ENCODE data around the gene TMEM38A. TPM values are rescaled to one million over a fixed set of nuclear protein-coding genes. Genes with fewer than 3 reads are reported as not detected.

Gene TMEM38A
- total and polyA plus RNA-seq, 9 of the 15 experiments (the other 6 are each of a cell fraction or from before 2014, with no cell fraction given), result 0.35 to 2.1 (median 1.2) TPM

DNA sequence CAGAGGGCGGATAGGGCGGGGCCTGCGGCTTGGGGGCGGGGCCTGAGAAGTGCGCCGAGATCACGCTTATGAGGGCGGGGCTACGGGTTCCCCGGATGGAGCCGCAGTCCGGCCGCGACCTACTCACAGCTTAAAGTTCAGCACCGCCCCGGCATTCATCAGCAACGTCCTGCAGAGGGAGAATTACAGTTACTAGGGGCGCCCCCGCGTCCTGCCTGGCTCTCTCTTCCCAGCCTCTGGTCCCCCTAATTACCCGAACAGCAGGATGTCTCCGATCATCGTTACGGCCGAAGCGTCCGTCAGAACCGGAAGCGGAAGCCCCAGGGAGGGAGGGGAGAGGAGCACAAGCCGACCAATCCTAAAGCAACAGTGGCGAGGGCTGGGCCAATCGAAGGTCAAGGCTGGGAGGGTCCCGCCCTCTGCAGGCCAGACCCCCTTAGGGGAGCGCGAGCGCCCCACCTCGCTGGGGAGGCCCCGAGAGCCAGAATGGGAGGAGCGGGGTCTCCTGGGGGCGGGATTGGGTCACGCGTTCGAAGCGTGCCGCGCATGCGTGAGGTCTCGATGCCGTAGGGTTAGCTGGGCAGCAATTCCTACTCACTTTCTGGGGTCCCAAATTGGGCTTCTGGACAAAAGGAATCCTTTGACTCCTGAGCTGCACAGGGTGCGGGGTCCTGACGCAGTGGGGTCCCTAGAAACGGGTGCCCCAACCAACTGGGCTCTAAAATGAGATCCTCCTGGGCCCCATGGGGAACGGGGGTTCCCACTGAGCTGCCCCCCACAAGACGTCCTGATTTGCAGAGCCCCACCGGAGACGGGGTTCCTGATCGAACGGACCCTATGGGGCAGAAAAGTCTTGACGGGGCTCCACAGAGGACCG, 869 bp upstream of the TMEM38A start, which contains the start of gene SMIM7 (continued):
- TF ChIP-seq POLR3A (IDR thresholded peaks at IDR 0.05; ENCODE audit: borderline replicate concordance, extremely low read depth, insufficient read depth, insufficient read length), result no peak
- no peak for TF ChIP-seq SMARCE1 (IDR thresholded peaks at IDR 0.05)
- TF ChIP-seq, protein P1, sequence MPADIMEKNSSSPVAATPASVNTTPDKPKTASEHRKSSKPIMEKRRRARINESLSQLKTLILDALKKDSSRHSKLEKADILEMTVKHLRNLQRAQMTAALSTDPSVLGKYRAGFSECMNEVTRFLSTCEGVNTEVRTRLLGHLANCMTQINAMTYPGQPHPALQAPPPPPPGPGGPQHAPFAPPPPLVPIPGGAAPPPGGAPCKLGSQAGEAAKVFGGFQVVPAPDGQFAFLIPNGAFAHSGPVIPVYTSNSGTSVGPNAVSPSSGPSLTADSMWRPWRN (IDR thresholded peaks at IDR 0.05; ENCODE audit: low read depth), result peak; percentile 99
- TF ChIP-seq PTTG1 (tag; IDR thresholded peaks at IDR 0.05; ENCODE audit: low read depth), result no peak
- TF ChIP-seq NFRKB (IDR thresholded peaks at IDR 0.05; ENCODE audit: low read depth), result no peak
- no peak for TF ChIP-seq ZNF408 (CRISPR knock-in tag; IDR thresholded peaks at IDR 0.05; ENCODE audit: low read depth)
- no peak for TF ChIP-seq ZNF431 (CRISPR knock-in tag; IDR thresholded peaks at IDR 0.05)
- no peak for TF ChIP-seq PRMT5 (CRISPR knock-in tag; IDR thresholded peaks at IDR 0.05)
- TF ChIP-seq HMG20B (CRISPR knock-in tag; IDR thresholded peaks at IDR 0.05), result no peak
- TF ChIP-seq, protein P2, sequence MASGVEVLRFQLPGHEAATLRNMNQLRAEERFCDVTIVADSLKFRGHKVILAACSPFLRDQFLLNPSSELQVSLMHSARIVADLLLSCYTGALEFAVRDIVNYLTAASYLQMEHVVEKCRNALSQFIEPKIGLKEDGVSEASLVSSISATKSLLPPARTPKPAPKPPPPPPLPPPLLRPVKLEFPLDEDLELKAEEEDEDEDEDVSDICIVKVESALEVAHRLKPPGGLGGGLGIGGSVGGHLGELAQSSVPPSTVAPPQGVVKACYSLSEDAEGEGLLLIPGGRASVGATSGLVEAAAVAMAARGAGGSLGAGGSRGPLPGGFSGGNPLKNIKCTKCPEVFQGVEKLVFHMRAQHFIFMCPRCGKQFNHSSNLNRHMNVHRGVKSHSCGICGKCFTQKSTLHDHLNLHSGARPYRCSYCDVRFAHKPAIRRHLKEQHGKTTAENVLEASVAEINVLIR (CRISPR knock-in tag; IDR thresholded peaks at IDR 0.05), result 0 out of 2 replicates have a peak, but pooled peaks have one; percentile 38
- TF ChIP-seq, protein P3, sequence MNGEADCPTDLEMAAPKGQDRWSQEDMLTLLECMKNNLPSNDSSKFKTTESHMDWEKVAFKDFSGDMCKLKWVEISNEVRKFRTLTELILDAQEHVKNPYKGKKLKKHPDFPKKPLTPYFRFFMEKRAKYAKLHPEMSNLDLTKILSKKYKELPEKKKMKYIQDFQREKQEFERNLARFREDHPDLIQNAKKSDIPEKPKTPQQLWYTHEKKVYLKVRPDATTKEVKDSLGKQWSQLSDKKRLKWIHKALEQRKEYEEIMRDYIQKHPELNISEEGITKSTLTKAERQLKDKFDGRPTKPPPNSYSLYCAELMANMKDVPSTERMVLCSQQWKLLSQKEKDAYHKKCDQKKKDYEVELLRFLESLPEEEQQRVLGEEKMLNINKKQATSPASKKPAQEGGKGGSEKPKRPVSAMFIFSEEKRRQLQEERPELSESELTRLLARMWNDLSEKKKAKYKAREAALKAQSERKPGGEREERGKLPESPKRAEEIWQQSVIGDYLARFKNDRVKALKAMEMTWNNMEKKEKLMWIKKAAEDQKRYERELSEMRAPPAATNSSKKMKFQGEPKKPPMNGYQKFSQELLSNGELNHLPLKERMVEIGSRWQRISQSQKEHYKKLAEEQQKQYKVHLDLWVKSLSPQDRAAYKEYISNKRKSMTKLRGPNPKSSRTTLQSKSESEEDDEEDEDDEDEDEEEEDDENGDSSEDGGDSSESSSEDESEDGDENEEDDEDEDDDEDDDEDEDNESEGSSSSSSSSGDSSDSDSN (IDR thresholded peaks at IDR 0.05; ENCODE audit: borderline replicate concordance in 1 of 2, low read depth in 2 of 2, low read length in 2 of 2), result no peak
- peak; percentile 87 for TF ChIP-seq SP2 (IDR thresholded peaks at IDR 0.05; ENCODE audit: extremely low read depth, low read depth, low read length, poor library complexity, severe bottlenecking)
- no peak for TF ChIP-seq HNRNPUL1 (IDR thresholded peaks at IDR 0.05; ENCODE audit: low read length)
- TF ChIP-seq BACH1 (tag; IDR thresholded peaks at IDR 0.05), result no peak
- TF ChIP-seq, protein P4, sequence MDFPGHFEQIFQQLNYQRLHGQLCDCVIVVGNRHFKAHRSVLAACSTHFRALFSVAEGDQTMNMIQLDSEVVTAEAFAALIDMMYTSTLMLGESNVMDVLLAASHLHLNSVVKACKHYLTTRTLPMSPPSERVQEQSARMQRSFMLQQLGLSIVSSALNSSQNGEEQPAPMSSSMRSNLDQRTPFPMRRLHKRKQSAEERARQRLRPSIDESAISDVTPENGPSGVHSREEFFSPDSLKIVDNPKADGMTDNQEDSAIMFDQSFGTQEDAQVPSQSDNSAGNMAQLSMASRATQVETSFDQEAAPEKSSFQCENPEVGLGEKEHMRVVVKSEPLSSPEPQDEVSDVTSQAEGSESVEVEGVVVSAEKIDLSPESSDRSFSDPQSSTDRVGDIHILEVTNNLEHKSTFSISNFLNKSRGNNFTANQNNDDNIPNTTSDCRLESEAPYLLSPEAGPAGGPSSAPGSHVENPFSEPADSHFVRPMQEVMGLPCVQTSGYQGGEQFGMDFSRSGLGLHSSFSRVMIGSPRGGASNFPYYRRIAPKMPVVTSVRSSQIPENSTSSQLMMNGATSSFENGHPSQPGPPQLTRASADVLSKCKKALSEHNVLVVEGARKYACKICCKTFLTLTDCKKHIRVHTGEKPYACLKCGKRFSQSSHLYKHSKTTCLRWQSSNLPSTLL (IDR thresholded peaks at IDR 0.05), result no peak
- peak; percentile 82 for TF ChIP-seq CXXC5 (CRISPR knock-in tag; IDR thresholded peaks at IDR 0.05)
- TF ChIP-seq, protein P5, sequence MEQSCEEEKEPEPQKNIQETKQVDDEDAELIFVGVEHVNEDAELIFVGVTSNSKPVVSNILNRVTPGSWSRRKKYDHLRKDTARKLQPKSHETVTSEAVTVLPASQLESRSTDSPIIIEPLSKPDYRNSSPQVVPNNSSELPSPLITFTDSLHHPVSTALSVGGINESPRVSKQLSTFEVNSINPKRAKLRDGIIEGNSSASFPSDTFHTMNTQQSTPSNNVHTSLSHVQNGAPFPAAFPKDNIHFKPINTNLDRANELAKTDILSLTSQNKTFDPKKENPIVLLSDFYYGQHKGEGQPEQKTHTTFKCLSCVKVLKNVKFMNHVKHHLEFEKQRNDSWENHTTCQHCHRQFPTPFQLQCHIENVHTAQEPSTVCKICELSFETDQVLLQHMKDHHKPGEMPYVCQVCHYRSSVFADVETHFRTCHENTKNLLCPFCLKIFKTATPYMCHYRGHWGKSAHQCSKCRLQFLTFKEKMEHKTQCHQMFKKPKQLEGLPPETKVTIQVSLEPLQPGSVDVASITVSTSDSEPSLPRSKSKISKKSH (CRISPR knock-in tag; IDR thresholded peaks at IDR 0.05), result no peak
- 0 out of 4 replicates have a peak, but pooled peaks of 1 of the 2 experiments have one; percentile 41 for TF ChIP-seq ARNT (IDR thresholded peaks at IDR 0.05)
- no peak for TF ChIP-seq ZNF354B (CRISPR knock-in tag; IDR thresholded peaks at IDR 0.05)
- peak; percentile 100 for TF ChIP-seq ZBTB7A (IDR thresholded peaks at IDR 0.05; ENCODE audit: borderline replicate concordance, control insufficient read depth, low read depth, low read length)
